GM23338 (cell line): ENCODE measurements around the gene SHPK. TPM values are rescaled to one million over a fixed set of nuclear protein-coding genes. Genes with fewer than 3 reads are reported as not detected.

Experiments
- ATAC-seq: fragments of 200-7000 bp; cut with Tn5 transposase; 3 replicates; pipeline ENCODE4 v1.9.1; 2020
- DNase-seq: peaks from one replicate; pipeline ENCODE4 v3.0.0-alpha.2; 2015; ENCODE audit warnings: low spot score
- H2AFZ ChIP-seq: fragments of 200-600 bp; sonication (generic); 2 replicates; pipeline ENCODE4 v1.8.0; 2016; ENCODE audit warnings: antibody characterized with exemption, mild to moderate bottlenecking, moderate library complexity
- H3F3A ChIP-seq: fragments of 200-600 bp; sonication (generic); replicated peaks from 2 replicates; pipeline ENCODE4 v1.8.0; 2017; ENCODE audit warnings: antibody characterized with exemption, mixed run types, low read depth
- H3K27ac ChIP-seq: fragments of 200-600 bp; sonication (generic); 2 replicates; pipeline ENCODE4 v1.6.1; 2016; ENCODE audit warnings: low read depth
- H3K27me3 ChIP-seq: fragments of 200-600 bp; sonication (generic); 2 replicates; pipeline ENCODE4 v1.8.0; 2016; ENCODE audit warnings: mild to moderate bottlenecking, mixed run types, moderate library complexity; ENCODE audit not compliant: insufficient read depth
- H3K36me3 ChIP-seq: fragments of 200-600 bp; sonication (generic); 2 replicates; pipeline ENCODE4 v1.8.0; 2016; ENCODE audit warnings: mild to moderate bottlenecking; ENCODE audit not compliant: insufficient read depth
- H3K4me1 ChIP-seq: fragments of 200-600 bp; sonication (generic); 2 replicates; pipeline ENCODE4 v1.8.0; 2016; ENCODE audit warnings: mild to moderate bottlenecking, moderate library complexity; ENCODE audit not compliant: insufficient read depth
- H3K4me2 ChIP-seq: fragments of 200-600 bp; sonication (generic); 2 replicates; pipeline ENCODE4 v1.7.1; 2017; ENCODE audit warnings: mixed run types
- H3K4me3 ChIP-seq: fragments of 200-600 bp; sonication (generic); 2 replicates; pipeline ENCODE4 v1.6.1; 2016; ENCODE audit warnings: mixed run types
- H3K79me2 ChIP-seq: fragments of 200-600 bp; sonication (generic); replicated peaks from 2 replicates; pipeline ENCODE4 v1.8.0; 2017; ENCODE audit warnings: mild to moderate bottlenecking; ENCODE audit not compliant: insufficient read depth
- H3K9me2 ChIP-seq: fragments of 200-600 bp; sonication (generic); 2 replicates; pipeline ENCODE4 v1.8.0; 2017; ENCODE audit not compliant: insufficient read depth
- H4K20me1 ChIP-seq: fragments of 200-600 bp; sonication (generic); replicated peaks from 2 replicates; pipeline ENCODE4 v1.8.0; 2017; ENCODE audit warnings: mild to moderate bottlenecking; ENCODE audit not compliant: insufficient read depth
- H3K27ac Mint-ChIP-seq: 2 replicates; pipeline ENCODE4 v1.8.0; 2020; ENCODE audit warnings: inconsistent platforms, mild to moderate bottlenecking, moderate library complexity, mixed read lengths
- H3K27me3 Mint-ChIP-seq: 3 replicates; pipeline ENCODE4 v1.8.0; 2022; ENCODE audit warnings: low read depth, mild to moderate bottlenecking, moderate library complexity, mixed read lengths, inconsistent platforms; ENCODE audit not compliant: insufficient read depth, poor library complexity
- H3K36me3 Mint-ChIP-seq: 3 replicates; pipeline ENCODE4 v1.8.0; 2021; ENCODE audit warnings: low read depth, mild to moderate bottlenecking, inconsistent platforms, moderate library complexity, mixed read lengths
- H3K4me1 Mint-ChIP-seq: 3 replicates; pipeline ENCODE4 v1.8.0; 2020; ENCODE audit warnings: mild to moderate bottlenecking, inconsistent platforms, mixed read lengths
- H3K4me3 Mint-ChIP-seq: 3 replicates; pipeline ENCODE4 v1.8.0; 2021; ENCODE audit warnings: moderate library complexity, mild to moderate bottlenecking, inconsistent platforms, mixed read lengths
- H3K9me3 Mint-ChIP-seq: 3 replicates; pipeline ENCODE4 v1.8.0; 2020; ENCODE audit warnings: moderate library complexity, mild to moderate bottlenecking, inconsistent platforms, mixed read lengths
- CREB1 ChIP-seq: fragments of 250-450 bp; sonication (Bioruptor Pico); IDR thresholded peaks from 2 replicates; pipeline ENCODE4 v1.5.0; 2020; ENCODE audit warnings: low read depth, mild to moderate bottlenecking, moderate library complexity
- CTCF ChIP-seq, 2 experiments: fragments of 200-600 bp in 1 of 2; sonication (generic) in 1 of 2; conservative IDR thresholded peaks; 2 replicates each; pipeline versions ENCODE4 v1.5.1 to v1.6.1; 2016 to 2017; ENCODE audit warnings: antibody characterized with exemption in 2 of 2, low read depth in 2 of 2, mild to moderate bottlenecking in 2 of 2, moderate library complexity in 1 of 2
- ETS1 ChIP-seq: IDR thresholded peaks from 2 replicates; pipeline ENCODE4 v1.6.1; 2016; ENCODE audit warnings: antibody characterized with exemption
- EZH2 ChIP-seq: fragments of 200-600 bp; sonication (generic); IDR thresholded peaks from one replicate; pipeline ENCODE4 v1.8.0; 2017; ENCODE audit warnings: antibody characterized with exemption, mild to moderate bottlenecking, low read depth; ENCODE audit not compliant: unreplicated experiment
- EZH2phosphoT487 ChIP-seq: fragments of 200-600 bp; sonication (generic); IDR thresholded peaks from one replicate; pipeline ENCODE4 v1.8.1; 2018; ENCODE audit warnings: antibody characterized with exemption; ENCODE audit not compliant: unreplicated experiment
- JUNB ChIP-seq: IDR thresholded peaks from one replicate; pipeline ENCODE4 v1.6.1; 2016; ENCODE audit warnings: antibody characterized with exemption; ENCODE audit not compliant: unreplicated experiment
- NANOG ChIP-seq: IDR thresholded peaks from 2 replicates; pipeline ENCODE4 v1.6.1; 2016; ENCODE audit warnings: antibody characterized with exemption, borderline replicate concordance
- POLR2AphosphoS5 ChIP-seq: IDR thresholded peaks from 2 replicates; pipeline ENCODE4 v1.6.1; 2016; ENCODE audit warnings: antibody characterized with exemption, low read depth
- REST ChIP-seq: IDR thresholded peaks from one replicate; pipeline ENCODE4 v1.6.1; 2018; ENCODE audit warnings: antibody characterized with exemption; ENCODE audit not compliant: unreplicated experiment
- STAT1 ChIP-seq: IDR thresholded peaks from one replicate; pipeline ENCODE4 v1.6.1; 2016; ENCODE audit warnings: antibody characterized with exemption; ENCODE audit not compliant: unreplicated experiment
- ZNF114 ChIP-seq: fragments of 250-450 bp; sonication (Bioruptor Pico); IDR thresholded peaks from 2 replicates; pipeline ENCODE4 v1.5.0; 2020; ENCODE audit warnings: mild to moderate bottlenecking, moderate library complexity
- ZNF331 ChIP-seq: fragments of 250-450 bp; sonication (Bioruptor Pico); IDR thresholded peaks from 2 replicates; pipeline ENCODE4 v1.5.0; 2020; ENCODE audit warnings: low read depth, mild to moderate bottlenecking, moderate library complexity
- ZNF462 ChIP-seq: fragments of 250-450 bp; sonication (Bioruptor Pico); IDR thresholded peaks from 2 replicates; pipeline ENCODE4 v1.5.0; 2020; ENCODE audit warnings: mild to moderate bottlenecking, moderate library complexity
- polyA plus RNA-seq: library from polyadenylated mRNA; unstranded; fragments of >200 nt; fragmentation: Nextera tagmentation; extraction: Ambion mirVana; gene quantifications from 2 replicates; pipeline ENCODE4 v1.2.1, GENCODE V29; 2016
- total RNA-seq: library from RNA; depleted of rRNA; stranded (reverse); fragments of >200 nt; shearing (Covaris generic); gene quantifications from 2 replicates; pipeline ENCODE4 v1.2.3, GENCODE V29; 2014

Gene SHPK
- total and polyA plus RNA-seq, 2 experiments from 2014 or later = 11.5 to 34.3 TPM

- no peak overlapping the region for H3K4me3 Mint-ChIP-seq
- H3K9me3 Mint-ChIP-seq = no peaks in the 10 kb centered on the region
- H3K4me2 ChIP-seq = no peak overlapping the region
- peaks cover 8% of the 10 kb centered on the region for H3K27me3 Mint-ChIP-seq
- no peak overlapping the region for H3K27ac ChIP-seq
- H3K9me2 ChIP-seq = no peaks in the 10 kb centered on the region
- 0 out of 2 replicates have a peak, but pooled peaks cover 4% of the 10 kb centered on the region for H3F3A ChIP-seq
- DNase-seq = no peak
- no peaks in the 10 kb centered on the region for H3K79me2 ChIP-seq
- H3K36me3 Mint-ChIP-seq = peaks cover 11% of the 10 kb centered on the region; the same call in 2 of the 3 replicates
- no peaks in the 10 kb centered on the region for H3K4me1 ChIP-seq
- no peak overlapping the region for H2AFZ ChIP-seq
- peaks cover 13% of the 10 kb centered on the region; the same call in 2 of the 3 replicates for H3K4me1 Mint-ChIP-seq
- H4K20me1 ChIP-seq = no peaks in the 10 kb centered on the region
- H3K36me3 ChIP-seq = 0 out of 2 replicates have a peak, but pooled peaks cover 3% of the 10 kb centered on the region
- H3K4me3 ChIP-seq = no peak overlapping the region
- no peak for TF ChIP-seq POLR2AphosphoS5
- TF ChIP-seq NANOG = no peak
- TF ChIP-seq REST = no peak
- no peak for TF ChIP-seq ZNF114 (CRISPR knock-in tag)
- no peak for TF ChIP-seq ZNF331
- TF ChIP-seq CTCF (conservative IDR thresholded peaks at IDR 0.05; ENCODE audit: low read depth in 2 of 2) = no peak
- no peak for TF ChIP-seq ETS1
- no peak for TF ChIP-seq STAT1
- TF ChIP-seq EZH2phosphoT487 = no peak
- TF ChIP-seq ZNF462 = no peak
- TF ChIP-seq EZH2 = no peak
- TF ChIP-seq CREB1 = no peak
- no peak for TF ChIP-seq JUNB
- no peaks in the 10 kb centered on the region for H3K27me3 ChIP-seq
- ATAC-seq = no peak
- no peak overlapping the region for H3K27ac Mint-ChIP-seq
Observed at GRCh38 chr17:3660311-3660891, 24.4 kb upstream of the SHPK start.
